LNCAP (cell line): ENCODE measurements around the gene EPS8L3.

Experiments
- TF ChIP-seq, protein P1 (sequence below): fragments of 450-650 bp; IDR thresholded peaks from 2 replicates; pipeline ENCODE4 v1.5.1; 2017; ENCODE audit warnings: mild to moderate bottlenecking

Gene EPS8L3

DNA sequence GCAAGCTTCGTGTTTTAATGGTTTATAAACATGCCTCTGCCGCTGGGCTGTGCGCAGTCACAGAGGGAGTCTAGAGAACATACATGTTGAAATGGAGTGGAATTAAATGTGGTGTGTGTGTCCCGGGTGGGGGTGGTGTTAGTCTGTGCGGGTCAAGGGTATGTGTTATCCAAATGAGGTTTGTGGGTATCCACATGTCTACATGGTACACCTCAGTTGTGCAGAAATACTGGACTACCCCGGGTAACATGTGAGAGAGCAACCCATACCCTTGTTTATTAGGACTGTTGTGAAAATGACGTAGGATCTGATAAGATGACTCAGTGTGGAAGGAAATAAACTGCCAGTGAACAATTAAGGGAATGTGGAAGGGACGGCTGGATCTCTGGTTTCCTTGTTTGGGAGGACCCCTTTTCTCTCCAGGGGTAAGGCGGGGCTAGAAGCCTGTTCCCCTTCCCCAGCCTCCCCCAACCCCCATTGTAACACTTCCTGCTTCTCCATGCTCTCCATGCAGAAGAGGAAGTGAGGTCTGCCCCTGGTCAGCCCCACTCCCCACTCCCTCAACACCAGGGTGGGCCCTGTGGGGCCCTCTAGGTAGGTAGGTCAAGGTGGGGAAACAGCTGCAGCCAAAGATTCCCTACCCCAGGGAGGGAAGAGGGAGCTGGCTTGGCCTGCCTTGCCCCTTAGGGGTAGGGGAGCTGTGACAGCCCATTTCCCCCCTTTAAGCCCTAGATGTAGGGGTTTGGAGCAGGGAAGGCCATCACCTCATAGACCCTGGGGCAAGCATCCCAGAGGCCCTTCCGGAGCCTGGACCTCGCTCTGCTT, 690 bp downstream of the EPS8L3 start:
- TF ChIP-seq, protein P1, sequence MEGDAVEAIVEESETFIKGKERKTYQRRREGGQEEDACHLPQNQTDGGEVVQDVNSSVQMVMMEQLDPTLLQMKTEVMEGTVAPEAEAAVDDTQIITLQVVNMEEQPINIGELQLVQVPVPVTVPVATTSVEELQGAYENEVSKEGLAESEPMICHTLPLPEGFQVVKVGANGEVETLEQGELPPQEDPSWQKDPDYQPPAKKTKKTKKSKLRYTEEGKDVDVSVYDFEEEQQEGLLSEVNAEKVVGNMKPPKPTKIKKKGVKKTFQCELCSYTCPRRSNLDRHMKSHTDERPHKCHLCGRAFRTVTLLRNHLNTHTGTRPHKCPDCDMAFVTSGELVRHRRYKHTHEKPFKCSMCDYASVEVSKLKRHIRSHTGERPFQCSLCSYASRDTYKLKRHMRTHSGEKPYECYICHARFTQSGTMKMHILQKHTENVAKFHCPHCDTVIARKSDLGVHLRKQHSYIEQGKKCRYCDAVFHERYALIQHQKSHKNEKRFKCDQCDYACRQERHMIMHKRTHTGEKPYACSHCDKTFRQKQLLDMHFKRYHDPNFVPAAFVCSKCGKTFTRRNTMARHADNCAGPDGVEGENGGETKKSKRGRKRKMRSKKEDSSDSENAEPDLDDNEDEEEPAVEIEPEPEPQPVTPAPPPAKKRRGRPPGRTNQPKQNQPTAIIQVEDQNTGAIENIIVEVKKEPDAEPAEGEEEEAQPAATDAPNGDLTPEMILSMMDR, result no peak

- TF ChIP-seq, protein P1, result no peak
Observed at GRCh38 chr1:109762039-109762585, 1.6 kb downstream of the EPS8L3 start.

DNA sequence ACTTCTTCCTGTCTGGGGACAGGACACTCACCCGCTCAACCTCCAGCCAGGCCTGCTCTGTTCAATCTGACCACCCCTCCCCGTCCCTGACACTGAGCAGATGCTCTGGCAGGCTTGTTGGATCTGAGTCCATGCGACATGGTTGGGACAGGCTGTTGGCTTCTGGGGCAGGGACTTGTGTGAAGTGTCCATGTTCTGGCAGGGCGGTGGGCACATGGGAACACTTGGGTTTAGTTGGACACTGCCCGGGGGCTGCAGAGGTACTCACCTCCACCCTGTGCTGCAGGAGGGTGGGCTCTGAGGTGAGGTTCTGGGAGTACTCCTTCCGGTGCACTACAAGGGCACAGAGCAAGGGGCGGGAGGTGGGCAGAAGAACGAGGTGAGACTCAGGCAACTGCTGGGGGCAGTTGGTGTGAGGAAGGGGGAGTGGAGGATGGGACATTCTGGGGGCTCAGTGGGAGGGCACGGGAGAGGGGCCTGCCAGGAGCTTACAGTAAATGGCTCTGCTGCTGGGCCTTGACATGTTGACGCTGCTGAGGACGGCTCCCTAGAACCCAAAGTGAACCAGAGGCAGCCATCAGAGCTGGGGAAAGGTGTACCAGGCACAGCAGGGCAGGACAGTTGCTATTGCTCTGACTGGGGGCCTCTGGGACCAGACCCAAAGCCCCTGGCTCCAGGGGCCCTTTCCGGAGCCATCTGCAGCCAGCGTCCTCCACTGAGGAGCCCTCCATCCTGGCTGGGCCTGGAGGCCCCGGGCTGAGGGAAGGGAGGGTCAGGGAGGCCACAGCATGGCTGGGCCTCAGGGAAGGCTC, 2.3 kb downstream of the EPS8L3 start:
- TF ChIP-seq, protein P1, result no peak

DNA sequence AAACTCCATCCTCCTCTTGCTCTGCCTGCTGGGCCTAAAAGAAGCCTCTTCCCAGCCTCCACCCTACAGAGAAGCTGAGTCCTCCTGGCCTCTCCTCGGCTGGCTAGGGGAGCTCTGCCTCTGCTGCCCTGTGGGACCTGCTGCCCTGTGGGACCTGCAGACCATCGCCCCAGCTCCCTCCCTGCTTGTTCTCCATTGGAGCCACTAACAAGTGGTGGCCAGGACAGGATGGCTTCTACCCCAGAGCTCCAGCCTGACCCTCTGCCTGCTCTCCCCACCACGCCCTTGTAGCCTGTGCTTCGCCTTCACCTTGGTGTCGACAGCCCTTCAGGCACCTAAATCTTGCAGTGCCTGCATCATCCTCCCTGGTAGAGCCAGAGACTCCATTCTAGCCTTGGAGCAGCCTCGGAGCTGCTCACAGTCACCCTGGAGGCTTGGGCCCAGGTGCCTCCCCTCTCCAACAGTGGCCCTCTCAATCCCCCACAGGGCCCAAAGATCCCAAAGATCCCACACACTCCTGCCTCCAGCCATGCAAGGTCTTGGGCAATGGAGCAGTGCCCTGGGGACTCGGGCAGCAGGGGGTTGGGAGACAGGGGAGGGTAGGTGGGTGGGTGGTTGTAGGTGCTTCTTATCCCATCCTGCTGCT, 3.0 kb downstream of the EPS8L3 start:
- TF ChIP-seq, protein P1, result no peak

DNA sequence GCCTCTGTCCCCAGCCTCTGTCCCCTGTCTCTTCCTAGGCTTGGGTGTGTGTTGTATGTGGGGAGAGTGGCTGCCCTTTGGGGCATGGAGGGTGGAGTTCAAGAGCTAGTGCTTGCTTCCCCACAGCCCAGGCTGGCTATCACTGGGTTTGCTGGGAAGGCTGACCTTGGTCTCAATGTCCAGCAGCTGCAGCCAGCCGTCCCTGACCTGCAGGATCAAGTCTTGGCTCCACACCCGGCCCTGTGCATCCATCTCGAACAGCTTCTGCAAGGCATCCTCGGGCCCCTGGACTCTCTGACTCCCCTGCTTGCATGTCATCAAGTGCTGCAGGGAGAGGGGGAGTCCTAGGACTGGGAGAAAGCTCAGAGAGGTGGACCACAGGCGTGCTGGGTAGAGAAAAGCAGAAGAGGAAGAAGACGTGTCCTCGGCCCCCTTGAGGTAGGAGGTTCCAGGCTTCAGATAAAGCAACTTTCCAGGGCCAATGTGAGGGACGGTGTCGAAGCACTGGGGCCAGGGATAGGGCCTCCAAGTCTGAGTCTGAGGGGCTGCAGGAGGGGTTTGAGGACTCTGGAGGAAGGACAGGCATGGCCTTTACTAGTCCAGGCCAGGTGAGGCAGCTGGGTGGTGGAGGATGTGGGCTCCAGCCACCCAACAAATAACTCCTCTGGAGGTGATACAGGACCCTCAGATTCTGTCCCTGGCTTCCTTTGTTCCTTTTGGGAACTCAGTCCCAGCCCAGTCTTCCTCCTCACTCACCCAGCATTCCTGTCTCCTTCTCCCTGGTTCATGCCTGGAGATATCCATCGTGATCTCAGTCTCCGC, 4.0 kb downstream of the EPS8L3 start:
- TF ChIP-seq, protein P1, result no peak

- TF ChIP-seq, protein P1, result no peak
Observed at GRCh38 chr1:109757936-109758786, 5.6 kb downstream of the EPS8L3 start.
